ENCODE data around the gene BRME1. TPM values are rescaled to one million over a fixed set of nuclear protein-coding genes. Genes with fewer than 3 reads are reported as not detected.

BRME1 gene
- total RNA-seq, 2 experiments from 2014 or later = 7.7 to 9.0 TPM

Small RNA genes lying within 50 kb of the gene (microRNA-seq; reads per million reads assigned to microRNA genes)
- gene MIR181C (ENCODE audit: borderline microRNAs expressed, borderline number of aligned reads, borderline replicate concordance) = 429 reads per million, percentile 81 among the genes with 10 or more reads in this experiment
- 331 reads per million, percentile 77 among the genes with 10 or more reads in this experiment for gene MIR181D (ENCODE audit: borderline microRNAs expressed, borderline number of aligned reads, borderline replicate concordance)

Other genes with a start within 250 kb of the BRME1 start
- 10 to 100 TPM; 17.7 to 19.3 TPM for gene MRI1, start 141.6 kb downstream of the BRME1 start, total RNA-seq
- 100 to 1,000 TPM; 124 to 142 TPM for gene C19orf53, start 131.7 kb downstream of the BRME1 start, total RNA-seq
- gene ZSWIM4, start 110.7 kb downstream of the BRME1 start, total RNA-seq = 10 to 100 TPM in 1 of 2 experiments, 1 to 10 TPM in 1; 9.2 to 10.2 TPM
- gene NANOS3, start 29.0 kb downstream of the BRME1 start, total RNA-seq = 1 to 10 TPM; 1.1 to 2.7 TPM
- gene CC2D1A, start 84 bp upstream of the BRME1 start, total RNA-seq = 10 to 100 TPM; 25.8 to 31.0 TPM
- gene PODNL1, start 32.3 kb upstream of the BRME1 start, total RNA-seq = under 1 TPM; 0.34 to 0.50 TPM
- gene DCAF15, start 46.4 kb upstream of the BRME1 start, total RNA-seq = 10 to 100 TPM; 67.0 to 72.0 TPM
- 10 to 100 TPM; 14.4 to 15.2 TPM for gene RFX1, start 100.2 kb upstream of the BRME1 start, total RNA-seq
- gene RLN3, start 122.0 kb upstream of the BRME1 start, total RNA-seq = not detected
- gene IL27RA, start 125.6 kb upstream of the BRME1 start, total RNA-seq = 10 to 100 TPM; 61.9 to 62.0 TPM
- gene PALM3, start 156.0 kb upstream of the BRME1 start, total RNA-seq = not detected
- 1 to 10 TPM; 2.4 to 2.5 TPM for gene MISP3, start 166.7 kb upstream of the BRME1 start, total RNA-seq
- gene C19orf67, start 179.7 kb upstream of the BRME1 start, total RNA-seq = not detected
- 10 to 100 TPM; 74.5 to 77.6 TPM for gene SAMD1, start 184.6 kb upstream of the BRME1 start, total RNA-seq
- 10 to 100 TPM; 64.3 to 65.6 TPM for gene PRKACA, start 211.6 kb upstream of the BRME1 start, total RNA-seq
- gene ASF1B, start 230.5 kb upstream of the BRME1 start, total RNA-seq = 10 to 100 TPM; 67.7 to 70.8 TPM